Articular chondrocyte of knee joint (primary cell): ENCODE measurements around the gene ZBTB3. TPM values are rescaled to one million over a fixed set of nuclear protein-coding genes. Genes with fewer than 3 reads are reported as not detected.

Experiments used
- small RNA-seq: library from RNA; depleted of rRNA; stranded (forward); fragments of <200 nt; gene quantifications from one replicate; pipeline ENCODE3, GENCODE V24; 2012
- total RNA-seq: library from RNA; depleted of rRNA; stranded (reverse); fragments of >200 nt; gene quantifications from 2 replicates; pipeline ENCODE4 v1.2.3, GENCODE V29; 2012

The ZBTB3 gene
- total RNA-seq = 12.7 and 13.5 TPM in 2 replicates

DNA sequence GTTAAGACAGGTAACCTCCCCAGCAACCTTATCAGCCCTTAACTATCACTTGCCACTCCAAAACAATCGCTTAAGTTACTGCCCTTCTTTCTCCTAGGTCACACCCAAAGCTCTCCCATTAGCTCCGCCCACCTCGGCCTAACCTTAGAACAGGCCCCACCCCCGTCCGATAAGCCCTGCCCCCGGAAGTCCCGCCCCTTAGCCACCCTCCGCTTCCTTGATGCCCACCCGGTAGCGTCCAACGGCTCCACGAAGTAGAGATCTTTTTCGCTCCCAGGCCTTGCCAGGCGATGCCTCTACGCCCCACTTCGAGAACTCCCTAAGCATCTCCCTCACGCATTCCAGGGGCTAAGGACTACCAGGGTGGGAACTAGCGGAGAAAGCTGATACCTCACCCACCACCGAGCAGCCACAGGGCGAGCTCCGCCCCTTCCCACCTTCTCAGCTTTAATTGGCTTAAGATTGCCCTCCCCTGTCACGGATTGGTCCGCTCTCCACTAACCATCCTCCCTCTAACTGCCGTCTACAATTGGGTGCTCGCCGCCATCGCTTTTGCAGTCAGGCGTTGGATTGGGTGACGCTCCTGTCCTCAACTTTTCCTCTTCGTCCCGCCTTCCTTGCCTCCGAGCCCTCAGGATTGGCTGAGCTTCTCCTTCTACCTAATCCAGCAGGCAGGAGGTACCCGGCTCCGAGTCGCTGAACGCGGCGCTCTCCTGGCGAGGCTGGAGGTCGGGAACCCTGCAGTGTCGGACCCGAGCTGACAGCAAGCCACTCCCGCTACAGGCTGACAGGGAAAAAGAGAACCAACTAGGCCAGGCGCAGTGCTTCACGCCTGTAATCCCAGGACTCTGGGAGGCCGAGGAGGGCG is at the start of gene ZBTB3:
Gene ZBTB3, minus strand, starts transcription at position 425 of the 868 bp plus-strand sequence. CDS start 496 bp downstream, outside the sequence.

DNA sequence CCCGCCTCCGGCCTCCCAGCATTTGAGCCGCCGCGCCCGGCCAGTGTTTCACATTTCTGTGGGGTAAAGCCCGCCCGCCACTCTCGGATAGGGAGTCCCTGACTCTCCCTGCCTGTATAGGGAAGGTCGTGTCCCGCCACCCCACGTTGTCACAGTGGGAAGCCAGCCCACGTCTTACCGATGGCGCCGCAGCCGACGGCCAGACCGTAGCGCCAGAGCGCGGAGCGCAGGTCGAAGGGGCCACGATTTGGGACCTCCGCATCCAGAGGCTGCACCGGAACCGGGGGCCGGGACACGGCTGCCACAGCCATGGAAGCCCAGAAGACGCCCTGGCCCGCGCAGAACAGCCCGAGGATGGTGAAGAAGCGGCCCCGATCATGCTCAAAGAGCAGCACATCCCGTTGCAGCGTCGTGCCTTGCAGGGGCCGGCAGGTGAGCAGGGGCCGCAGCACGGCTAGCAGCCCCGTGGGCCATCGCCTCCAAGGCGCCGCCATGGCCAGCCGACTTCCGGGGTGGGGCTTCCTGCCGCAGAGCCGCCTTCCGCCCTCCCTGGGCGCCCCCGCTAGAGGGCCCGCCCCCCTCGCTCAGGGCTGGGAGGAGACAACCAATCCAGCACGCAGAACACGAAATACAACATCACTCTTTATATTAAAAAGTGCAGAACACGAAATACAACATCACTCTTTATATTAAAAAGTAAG is 37.7 kb upstream of the ZBTB3 start, which contains the start of gene TMEM223:
Gene TMEM223, minus strand, starts transcription at position 506 of the 701 bp plus-strand sequence. Its CDS starts 12 bp downstream, at position 494.

DNA sequence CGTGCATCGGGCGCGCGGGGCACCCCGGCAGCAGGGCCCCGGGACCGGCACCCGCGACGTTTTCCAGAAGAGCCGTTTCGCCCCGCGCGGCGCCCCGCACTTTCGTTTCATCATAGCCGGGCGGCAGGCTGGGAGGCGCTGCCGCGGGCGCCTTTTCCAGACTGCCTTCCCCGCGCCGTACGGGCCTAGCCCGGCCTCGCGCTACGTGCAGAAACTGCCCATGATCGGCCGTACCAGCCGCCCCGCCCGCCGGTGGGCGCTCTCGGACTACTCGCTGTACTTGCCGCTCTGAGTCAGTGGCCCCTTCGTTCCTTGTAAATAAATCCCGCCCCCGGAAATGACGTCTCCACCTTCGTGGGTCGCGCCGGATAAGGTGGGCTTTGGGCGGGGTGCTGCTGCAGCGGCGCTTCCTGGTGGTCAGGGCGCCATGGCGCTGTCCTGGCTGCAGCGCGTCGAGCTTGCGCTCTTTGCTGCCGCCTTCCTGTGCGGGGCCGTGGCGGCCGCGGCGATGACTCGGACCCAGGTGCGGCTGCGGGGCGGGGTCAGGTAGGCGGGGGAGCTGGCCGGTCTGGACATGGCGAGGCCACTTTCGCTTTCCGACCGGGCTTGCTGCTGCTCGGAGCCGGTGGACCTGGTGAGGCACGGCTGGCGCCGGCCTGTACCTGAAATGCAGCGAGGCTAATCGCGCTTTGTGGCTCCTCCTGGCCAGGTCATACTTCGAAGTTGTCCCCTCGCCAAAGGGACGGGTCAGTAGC is 33.2 kb upstream of the ZBTB3 start, which contains the start of gene TMEM179B:
Gene TMEM179B, plus strand, starts transcription at position 398 of the 755 bp plus-strand sequence. Its CDS starts 30 bp downstream, at position 428.

DNA sequence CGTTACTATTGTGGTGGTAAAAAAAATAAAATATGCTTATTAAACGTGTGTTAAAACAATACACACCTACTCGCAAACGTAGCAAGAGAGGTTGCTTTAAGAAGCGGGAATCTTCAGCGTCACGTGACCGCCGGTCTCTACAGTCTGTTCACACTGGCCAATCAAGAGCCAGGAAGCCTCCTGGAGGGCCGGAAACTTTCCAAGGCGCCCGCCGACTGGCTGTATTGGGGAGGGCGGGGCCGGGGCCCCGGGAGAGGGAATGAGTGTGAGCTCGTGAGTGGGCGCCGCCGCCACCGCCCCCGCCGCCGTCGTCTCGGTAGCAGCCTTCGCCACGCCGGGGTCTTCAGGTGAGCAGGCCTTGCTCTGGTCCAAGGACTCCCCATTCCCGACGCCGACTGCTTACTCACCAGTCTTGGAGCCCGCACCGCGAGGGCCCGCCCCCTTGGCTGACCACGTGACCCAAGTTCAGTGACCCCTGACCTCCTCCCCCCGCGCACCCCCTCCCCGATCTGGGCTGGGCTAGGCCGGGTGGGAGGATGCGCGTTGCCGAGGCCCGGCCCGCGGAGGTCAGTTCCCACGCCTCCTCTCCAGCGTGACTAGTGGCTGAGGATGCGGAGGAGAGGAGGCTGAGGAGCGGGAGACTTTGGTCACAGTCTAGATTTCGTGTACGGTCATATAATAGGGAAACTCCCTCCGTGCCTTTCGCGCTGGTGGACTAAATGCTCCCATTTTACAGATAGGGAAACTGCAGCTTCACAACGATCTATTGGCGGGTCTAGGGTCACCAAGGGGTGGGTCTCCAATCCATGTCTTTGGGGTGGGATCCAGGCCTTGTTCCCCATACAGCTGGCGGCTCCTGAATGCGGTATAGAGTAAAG is 17.4 kb upstream of the ZBTB3 start, which contains the start of gene TAF6L:
Gene TAF6L, plus strand, starts transcription at position 253 of the 878 bp plus-strand sequence. CDS start 4,388 bp downstream, outside the sequence.

DNA sequence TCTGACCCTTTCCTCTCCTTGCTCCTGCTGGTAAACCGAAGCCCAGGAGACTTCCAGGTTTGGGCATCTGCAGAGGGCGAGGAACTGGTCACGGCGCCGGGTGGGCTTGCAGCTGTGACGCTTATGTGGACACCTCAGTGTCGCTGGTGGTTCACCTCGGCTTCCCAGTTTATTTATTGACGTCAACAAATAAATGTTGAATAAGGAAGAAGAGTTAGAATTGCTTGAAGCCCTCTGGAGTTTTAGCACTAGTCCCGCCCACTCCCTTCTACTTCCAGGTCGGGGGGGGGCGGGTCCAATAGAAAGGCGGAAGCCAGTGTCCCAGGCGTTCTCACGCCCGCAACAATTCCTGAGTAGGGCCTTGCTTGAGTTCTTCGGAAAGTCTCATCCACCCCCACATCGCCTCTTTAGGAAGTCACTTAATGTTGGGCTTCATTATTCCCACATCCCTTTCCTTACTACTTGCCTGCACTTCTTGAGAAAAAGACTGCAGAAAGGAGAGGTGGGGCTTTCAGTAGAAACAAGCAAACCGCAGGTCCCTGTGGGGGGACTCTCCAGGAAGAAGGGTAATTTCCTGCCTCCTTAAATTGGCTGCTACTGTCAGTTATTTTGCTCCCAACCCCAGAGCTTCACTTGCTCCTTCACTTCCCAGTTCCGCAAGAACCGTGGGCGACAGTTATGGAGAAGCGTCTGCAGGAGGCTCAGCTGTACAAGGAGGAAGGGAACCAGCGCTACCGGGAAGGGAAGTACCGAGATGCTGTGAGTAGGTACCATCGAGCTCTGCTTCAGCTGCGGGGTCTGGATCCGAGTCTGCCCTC is 25.6 kb downstream of the ZBTB3 start, which contains the start of gene TTC9C:
Gene TTC9C, plus strand, starts transcription at position 316 of the 818 bp plus-strand sequence. Its CDS starts 363 bp downstream, at position 679.

DNA sequence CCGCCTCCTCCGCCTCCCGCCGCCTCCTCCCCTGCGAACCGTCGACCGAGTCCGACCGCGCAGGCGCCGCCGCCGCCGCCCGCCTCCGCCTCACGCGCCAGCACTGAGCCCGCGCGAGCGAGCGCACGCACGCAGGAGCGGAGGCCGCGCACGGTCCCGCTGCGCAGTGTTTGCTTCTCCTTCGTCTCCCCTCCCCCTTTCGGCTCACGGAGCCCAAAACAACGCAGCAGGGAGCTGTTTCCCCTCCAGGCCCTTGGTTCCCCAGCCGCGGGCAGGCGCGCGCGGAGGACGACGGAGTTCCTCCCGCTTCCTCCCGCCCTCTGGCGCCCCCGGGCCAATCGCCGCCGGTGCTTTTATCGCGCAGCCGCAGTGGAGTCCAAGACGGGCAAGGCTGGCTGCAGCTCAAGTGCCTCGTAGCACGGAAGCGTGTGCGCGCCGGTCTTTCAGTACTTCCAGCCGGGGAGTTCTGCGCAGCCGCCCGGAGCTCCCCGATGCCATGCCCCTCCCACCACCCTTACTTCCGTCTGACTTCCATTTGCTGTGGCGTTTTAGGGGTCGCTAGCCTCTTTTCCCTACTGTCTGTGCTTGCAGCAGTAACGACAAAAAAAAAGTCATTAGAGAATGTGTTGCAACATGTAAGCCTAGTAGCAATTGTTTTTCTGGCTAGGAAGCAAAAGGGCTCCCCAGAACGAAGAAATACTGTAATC is 26.6 kb downstream of the ZBTB3 start, which contains the start of gene HNRNPUL2:
Gene HNRNPUL2, minus strand, starts transcription at position 293 of the 707 bp plus-strand sequence. CDS start 301 bp downstream, outside the sequence.

DNA sequence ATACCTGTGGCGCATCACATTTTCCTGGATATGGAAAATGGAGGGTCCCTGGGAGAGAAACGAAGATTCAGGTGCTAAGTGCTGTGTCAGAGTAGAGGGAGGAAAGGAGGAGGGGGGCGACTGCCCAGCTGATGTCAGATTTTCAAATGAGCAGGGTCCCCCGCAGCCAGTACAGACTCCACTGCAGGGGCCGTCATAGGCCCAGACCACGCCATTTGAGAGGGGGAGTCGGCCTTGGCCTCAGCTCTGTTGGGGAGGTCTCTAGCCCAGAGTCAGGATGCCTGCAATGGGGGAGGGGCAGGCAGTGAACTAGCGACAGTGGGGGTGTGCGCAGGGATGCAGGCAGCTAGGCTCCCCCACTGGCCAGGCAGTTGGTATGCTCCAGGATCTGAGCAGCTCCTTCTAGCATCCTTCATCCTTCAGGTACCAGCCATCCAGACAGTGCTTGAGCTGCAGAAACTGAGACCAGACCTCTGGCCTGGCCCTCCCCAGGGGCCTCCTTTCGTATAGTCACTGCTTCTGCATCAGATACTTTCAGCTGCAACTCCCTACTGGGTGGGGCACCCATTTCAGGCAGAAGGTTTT is 46.6 kb downstream of the ZBTB3 start, which contains the start of the genes BSCL2 and GNG3:
Gene BSCL2, minus strand, starts transcription at position 148 of the 585 bp plus-strand sequence. CDS start 229 bp downstream, outside the sequence.
Gene GNG3, plus strand, starts transcription at position 400 of the 585 bp plus-strand sequence. CDS start 620 bp downstream, outside the sequence.

Small RNA genes lying within 50 kb of the gene (small RNA-seq; reads per million reads assigned to genes)
- 0.72 reads per million, percentile 27 among the genes with 10 or more reads in this experiment for gene MIR6514

Other genes starting within 250 kb of the ZBTB3 start
- 983 and 1,139 TPM in 2 replicates for gene AHNAK, start 207.4 kb downstream of the ZBTB3 start, total RNA-seq
- 1,360 and 1,368 TPM in 2 replicates for gene EEF1G, start 180.3 kb downstream of the ZBTB3 start, total RNA-seq
- 6.8 TPM in 2 replicates for gene TUT1, start 162.6 kb downstream of the ZBTB3 start, total RNA-seq
- 95.1 and 110 TPM in 2 replicates for gene MTA2, start 152.3 kb downstream of the ZBTB3 start, total RNA-seq
- gene EML3, start 141.4 kb downstream of the ZBTB3 start, total RNA-seq = 30.4 and 34.6 TPM in 2 replicates
- gene ROM1, start 140.9 kb downstream of the ZBTB3 start, total RNA-seq = 9.3 and 10.6 TPM in 2 replicates
- 12.3 and 14.1 TPM in 2 replicates for gene B3GAT3, start 132.2 kb downstream of the ZBTB3 start, total RNA-seq
- 251 and 282 TPM in 2 replicates for gene GANAB, start 107.5 kb downstream of the ZBTB3 start, total RNA-seq
- gene INTS5, start 100.9 kb downstream of the ZBTB3 start, total RNA-seq = 19.9 and 20.5 TPM in 2 replicates
- 26.1 TPM in 2 replicates for gene C11orf98, start 89.0 kb downstream of the ZBTB3 start, total RNA-seq
- 5.7 and 8.2 TPM in 2 replicates for gene CSKMT, start 88.8 kb downstream of the ZBTB3 start, total RNA-seq
- gene UQCC3, start 82.5 kb downstream of the ZBTB3 start, total RNA-seq = 4.2 and 4.8 TPM in 2 replicates
- gene LBHD1, start 81.9 kb downstream of the ZBTB3 start, total RNA-seq = 4.0 and 6.1 TPM in 2 replicates
- gene UBXN1, start 75.1 kb downstream of the ZBTB3 start, total RNA-seq = 102 and 103 TPM in 2 replicates
- gene LRRN4CL, start 64.6 kb downstream of the ZBTB3 start, total RNA-seq = 20.1 and 20.6 TPM in 2 replicates
- gene BSCL2, start 46.7 kb downstream of the ZBTB3 start, total RNA-seq = 52.7 and 54.8 TPM in 2 replicates
- gene GNG3, start 46.5 kb downstream of the ZBTB3 start, total RNA-seq = not detected in 2 replicates
- 14.2 and 15.3 TPM in 2 replicates for gene HNRNPUL2, start 26.7 kb downstream of the ZBTB3 start, total RNA-seq
- gene TTC9C, start 25.7 kb downstream of the ZBTB3 start, total RNA-seq = 34.2 and 37.4 TPM in 2 replicates
- gene POLR2G, start 7.4 kb upstream of the ZBTB3 start, total RNA-seq = 62.4 and 64.4 TPM in 2 replicates
- 10.8 and 13.7 TPM in 2 replicates for gene TAF6L, start 17.2 kb upstream of the ZBTB3 start, total RNA-seq
- 33.9 and 41.3 TPM in 2 replicates for gene TMEM179B, start 33.2 kb upstream of the ZBTB3 start, total RNA-seq
- gene TMEM223, start 37.8 kb upstream of the ZBTB3 start, total RNA-seq = 9.4 and 10.1 TPM in 2 replicates
- gene NXF1, start 51.3 kb upstream of the ZBTB3 start, total RNA-seq = 35.2 and 35.7 TPM in 2 replicates
- gene STX5, start 77.9 kb upstream of the ZBTB3 start, total RNA-seq = 35.0 and 37.1 TPM in 2 replicates
- not detected in 2 replicates for gene TEX54, start 78.7 kb upstream of the ZBTB3 start, total RNA-seq
- gene WDR74, start 85.4 kb upstream of the ZBTB3 start, total RNA-seq = 23.8 and 26.1 TPM in 2 replicates
- gene SLC3A2, start 126.7 kb upstream of the ZBTB3 start, total RNA-seq = 198 and 208 TPM in 2 replicates
- gene CHRM1, start 167.2 kb upstream of the ZBTB3 start, total RNA-seq = not detected in 2 replicates
- not detected in 2 replicates for gene SLC22A6, start 230.8 kb upstream of the ZBTB3 start, total RNA-seq